GM21723 (cell line): Measurements from ENCODE around the gene ACBD4.
"Not testable (repeated sequence)": the region's sequence is repeated elsewhere in the genome, so short reads cannot be mapped to it uniquely, and the experiment has no call there.

ENCODE experiments used
- ATAC-seq: cut with Tn5 transposase; IDR thresholded peaks from one replicate; pipeline ENCODE4 v1.9.1; 2021; ENCODE audit warnings: mild to moderate bottlenecking, moderate library complexity; ENCODE audit not compliant: unreplicated experiment

The ACBD4 gene

GRCh38 chr17:45117848-45118646 lies 17.4 kb upstream of the ACBD4 start:
- no peak for ATAC-seq

DNA sequence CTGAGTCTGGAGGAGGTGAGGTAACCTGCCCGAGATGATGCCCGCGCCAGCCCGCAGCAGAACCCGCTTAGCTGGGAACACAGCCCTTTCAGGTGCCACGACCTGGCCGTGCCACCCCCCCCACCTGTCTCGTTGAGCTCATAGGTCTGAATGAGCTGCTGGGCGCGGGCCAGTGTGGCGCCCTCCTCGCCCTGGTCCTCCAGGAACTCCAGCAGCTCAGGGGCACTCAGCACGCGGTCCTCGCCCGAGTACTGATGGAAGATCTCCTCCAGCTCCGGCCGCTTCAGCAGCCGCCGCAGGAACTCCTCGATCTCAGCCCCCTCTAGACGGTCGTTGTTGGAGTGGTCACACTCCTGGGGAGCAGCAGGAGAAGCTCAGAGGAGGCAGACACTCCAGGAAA lies 16.8 kb upstream of the ACBD4 start:
- no peak for ATAC-seq

DNA sequence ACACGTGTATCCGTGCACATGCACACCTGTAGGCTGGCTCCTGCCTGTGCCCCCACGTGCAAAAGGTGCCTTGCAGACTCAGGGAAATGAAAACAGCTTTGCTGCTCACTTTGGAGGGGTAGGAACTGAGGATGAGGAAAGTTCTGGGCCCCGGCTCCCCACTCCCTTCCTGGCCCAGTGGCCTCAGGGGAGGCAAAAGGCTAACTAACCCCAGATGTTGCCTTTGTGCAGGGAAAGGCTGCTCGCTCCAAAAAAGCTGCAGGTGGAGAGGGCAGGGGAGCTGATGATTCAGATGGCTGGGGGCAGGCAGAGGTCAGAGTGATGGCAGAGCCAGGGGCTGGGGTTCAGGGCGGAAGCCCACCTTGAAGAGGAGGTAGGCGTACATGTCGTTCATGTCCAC lies 15.5 kb upstream of the ACBD4 start:
- ATAC-seq: no peak

DNA sequence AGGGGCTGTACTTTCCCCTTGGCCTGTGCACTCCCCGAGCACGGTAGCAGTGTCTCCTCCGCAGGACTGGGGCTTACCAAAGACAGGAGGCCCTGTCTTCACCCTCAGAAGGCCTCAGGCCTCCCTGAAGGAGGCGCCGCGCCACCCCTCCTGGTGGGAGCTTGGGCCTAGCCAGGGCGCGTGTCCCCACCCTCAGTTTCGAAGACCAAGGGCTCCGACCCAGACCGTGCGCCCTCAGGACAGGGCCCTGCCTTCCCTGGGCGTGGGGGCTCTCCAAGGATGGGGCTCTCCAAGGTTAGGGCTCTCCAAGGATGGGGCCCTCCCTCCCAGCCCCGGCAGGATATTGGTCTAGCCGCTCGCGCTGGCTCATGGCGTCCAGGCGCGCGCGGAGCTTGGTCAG lies 14.9 kb upstream of the ACBD4 start:
- ATAC-seq: no peak

DNA sequence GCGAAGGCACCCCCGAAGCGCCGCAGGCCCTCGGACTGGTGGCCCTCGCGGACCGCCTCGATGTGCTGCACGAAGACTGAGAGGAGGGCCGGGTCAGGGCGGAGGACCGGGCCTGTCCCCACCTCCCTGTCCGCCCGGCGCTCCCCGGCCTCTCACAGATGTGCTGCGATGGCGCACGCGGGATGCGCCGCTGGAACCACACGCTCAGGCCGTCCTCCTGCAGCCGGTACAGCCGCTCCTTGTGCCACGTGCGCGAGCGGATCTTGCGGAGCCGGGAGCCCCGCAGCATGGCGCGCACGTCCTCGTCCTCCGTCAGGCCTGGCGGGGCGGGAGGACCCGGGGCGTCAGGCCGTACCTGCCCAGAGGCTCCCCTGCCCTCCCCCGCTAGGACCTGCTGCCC lies 14.4 kb upstream of the ACBD4 start:
- ATAC-seq: no peak

DNA sequence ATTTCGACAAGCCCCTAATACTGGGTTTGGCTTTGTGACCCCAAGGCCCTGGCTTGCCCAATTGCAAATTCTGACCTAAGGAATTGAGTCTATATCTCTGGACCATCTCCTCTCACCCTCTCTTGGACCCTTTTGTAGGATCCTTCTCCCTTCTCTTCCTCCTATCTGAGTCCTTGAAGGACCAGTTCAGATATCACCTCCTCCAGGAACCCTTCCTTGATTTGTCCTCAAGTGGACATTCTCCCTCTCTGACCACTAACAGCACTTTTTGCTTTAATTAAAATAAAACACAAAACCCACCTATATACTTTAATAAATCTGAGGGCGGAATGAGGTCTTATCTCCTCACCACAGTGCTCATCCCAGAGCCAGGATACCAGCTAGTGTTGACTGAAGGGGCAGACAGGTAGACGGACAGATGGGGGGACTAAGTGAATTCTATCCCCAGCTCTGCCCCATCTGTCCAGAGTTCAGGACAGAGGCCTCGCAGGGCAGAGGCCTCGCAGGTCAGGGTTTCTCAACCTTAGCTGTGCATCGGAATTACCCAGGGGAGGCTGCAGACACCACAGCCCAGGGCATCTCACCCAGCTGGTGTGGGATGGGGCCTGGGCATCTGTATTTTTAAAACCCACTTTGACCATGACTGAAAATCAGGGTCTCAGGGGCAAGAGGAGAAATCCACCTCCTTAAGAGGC lies 12.3 kb upstream of the ACBD4 start:
- ATAC-seq: no peak

GRCh38 chr17:45123930-45124796 lies 11.3 kb upstream of the ACBD4 start:
- no peak for ATAC-seq

DNA sequence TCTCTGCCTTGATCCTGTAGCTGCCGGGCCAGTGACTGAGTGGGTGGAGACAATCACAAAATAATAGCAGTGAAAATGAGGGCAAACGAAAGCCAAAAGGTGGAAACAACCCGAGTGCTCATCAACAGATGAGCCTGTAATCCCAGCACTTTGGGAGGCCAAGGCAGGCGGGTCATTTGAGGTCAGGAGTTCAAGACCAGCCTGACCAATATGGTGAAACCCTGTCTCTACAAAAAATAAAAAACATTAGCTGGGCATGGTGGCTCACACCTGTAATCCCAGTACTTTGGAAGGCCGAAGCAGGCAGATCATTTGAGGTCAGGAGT lies 10.7 kb upstream of the ACBD4 start:
- not testable (repeated sequence) for ATAC-seq

GRCh38 chr17:45125509-45125908 lies 10.0 kb upstream of the ACBD4 start:
- ATAC-seq: no peak

GRCh38 chr17:45127207-45127547 lies 8.3 kb upstream of the ACBD4 start:
- ATAC-seq: no peak

DNA sequence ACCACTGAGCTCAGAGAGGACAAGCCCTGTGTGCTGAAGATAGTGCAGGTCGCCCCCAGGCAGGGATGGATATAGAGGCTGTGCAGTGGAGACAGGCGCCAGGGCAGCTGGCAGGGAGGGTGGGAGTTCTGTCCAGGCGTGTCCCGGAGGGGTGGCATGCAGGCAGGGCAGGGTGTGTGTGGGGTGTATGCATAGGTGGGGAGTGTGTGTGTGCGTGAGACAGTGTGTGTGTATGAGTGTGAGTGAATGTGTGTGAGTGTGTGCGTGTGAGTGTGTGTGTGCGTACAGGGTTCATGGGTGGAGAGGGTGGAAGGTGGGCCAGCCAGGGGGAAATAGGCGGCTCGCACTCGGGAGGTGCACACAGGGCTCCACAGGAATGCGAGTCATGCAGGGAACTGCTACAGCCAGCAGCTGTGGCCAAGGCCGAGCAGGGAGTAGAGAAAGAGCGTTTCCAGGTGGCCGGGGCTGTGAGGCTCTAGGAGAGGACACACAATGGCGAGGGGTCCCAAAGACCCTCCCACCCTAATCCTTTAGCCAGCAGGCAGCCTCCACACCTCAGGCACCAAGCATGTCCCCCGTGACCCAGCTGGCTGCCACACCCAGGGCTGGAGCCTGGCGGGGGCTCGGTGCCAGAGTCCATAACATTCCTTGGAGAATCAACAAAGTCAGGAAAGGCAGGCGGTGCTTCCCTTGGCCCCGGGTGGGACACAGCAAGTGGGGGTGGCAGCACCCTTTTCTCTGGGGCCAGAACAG lies 7.8 kb upstream of the ACBD4 start:
- ATAC-seq: no peak

- ATAC-seq: no peak
Measured at GRCh38 chr17:45128331-45128730, 7.2 kb upstream of the ACBD4 start.

GRCh38 chr17:45128989-45129388 lies 6.5 kb upstream of the ACBD4 start:
- no peak for ATAC-seq

DNA sequence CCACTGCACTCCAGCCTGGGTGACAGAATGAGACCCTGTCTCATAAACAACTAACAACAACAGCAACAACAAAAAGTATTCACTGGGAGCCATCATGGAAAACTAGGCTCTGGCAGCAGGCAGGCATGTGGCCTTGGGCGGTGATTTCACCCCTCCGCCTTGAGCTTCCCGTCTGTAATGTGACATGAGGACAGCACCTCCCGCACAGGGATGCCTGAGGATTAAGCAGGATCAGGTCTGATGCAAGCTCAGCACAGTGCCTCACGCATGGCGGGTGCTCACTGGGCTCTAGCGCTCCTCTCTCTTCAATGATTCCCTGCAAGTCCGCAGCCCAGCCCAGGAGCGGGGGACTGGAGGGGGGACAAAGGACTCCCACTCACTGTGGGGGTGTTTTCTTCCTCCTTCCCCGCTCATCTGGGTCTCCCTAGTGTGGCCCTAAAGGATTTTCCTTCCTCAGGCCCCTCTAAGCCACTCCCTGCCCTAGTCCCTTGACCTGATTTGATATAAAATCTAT lies 6.0 kb upstream of the ACBD4 start:
- no peak for ATAC-seq

GRCh38 chr17:45129940-45130680 lies 5.4 kb upstream of the ACBD4 start:
- ATAC-seq: no peak

GRCh38 chr17:45130681-45131615 lies 4.5 kb upstream of the ACBD4 start:
- no peak for ATAC-seq

DNA sequence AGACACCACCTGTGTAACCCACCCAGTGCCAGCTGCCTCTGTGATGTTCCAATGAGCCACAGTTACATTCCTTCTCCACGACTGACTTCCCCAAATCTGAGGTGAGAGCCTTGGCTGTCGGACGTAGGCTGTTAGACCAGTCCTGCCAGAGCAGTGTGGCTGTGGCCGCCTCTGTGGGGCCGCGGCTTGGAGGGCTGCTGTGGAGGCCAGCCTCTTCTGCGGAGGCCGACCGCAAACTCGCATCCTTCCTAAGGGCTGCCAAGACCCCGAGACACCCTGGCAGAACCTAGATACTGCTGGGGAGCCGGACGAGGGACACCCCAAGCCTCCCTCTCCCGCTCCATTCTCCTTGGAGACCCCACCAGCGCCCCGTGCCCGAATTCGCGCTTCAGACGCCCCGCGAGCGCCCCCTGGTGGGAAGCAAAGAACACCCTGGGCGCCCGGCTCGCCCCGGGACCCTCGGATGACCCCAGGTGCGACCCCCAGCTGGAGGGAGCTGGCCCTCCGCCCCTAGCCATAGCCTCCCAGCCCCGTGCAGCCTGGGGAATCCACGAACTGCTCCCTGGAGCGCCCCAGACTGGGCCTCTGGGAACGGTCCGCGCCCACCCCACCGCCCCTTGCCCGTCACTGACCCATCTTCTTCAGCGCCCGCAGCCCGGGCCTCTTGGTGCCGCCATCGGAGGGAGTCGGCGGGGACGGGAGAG lies 3.7 kb upstream of the ACBD4 start:
- ATAC-seq: no peak

DNA sequence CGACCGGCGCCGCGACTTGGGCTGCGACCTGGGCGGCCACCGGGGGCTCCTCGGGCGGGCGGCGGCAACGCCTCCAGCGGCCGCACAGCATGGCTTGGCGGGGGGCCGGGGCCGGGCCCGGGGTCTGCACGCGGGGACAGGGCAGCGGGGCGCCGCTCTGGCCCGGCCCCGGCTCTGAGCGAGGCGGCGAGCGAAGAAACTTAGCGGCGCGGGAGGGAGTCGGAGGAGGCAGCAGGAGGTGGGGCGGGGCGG lies 3.2 kb upstream of the ACBD4 start, which contains the start of gene PLCD3:
TSS of gene PLCD3 (minus strand) at position 196 of the 252 bp plus-strand sequence. CDS start at position 91, 105 bp downstream.
- ATAC-seq: no peak
